ENCODE data around the gene N4BP2. TPM values are rescaled to one million over a fixed set of nuclear protein-coding genes. Genes with fewer than 3 reads are reported as not detected.

Gene N4BP2
- total and polyA plus RNA-seq, 2 of the 8 experiments (the other 6 are each of a cell fraction or from before 2014, with no cell fraction given) = 4.4 to 44.7 TPM

- Histone ChIP-seq H3K9me3 (ENCODE audit: insufficient read depth in 2 of 2, low read depth in 1 of 2, low read length in 1 of 2) (no peaks in the 10 kb centered on the region), H2AK5ac (ENCODE audit: low read depth, low read length) (no peak overlapping the region), H3K27ac (ENCODE audit: low read depth, low read length) (no peak overlapping the region), H2BK15ac (ENCODE audit: low read length) (no peak overlapping the region), H3K23ac (ENCODE audit: insufficient read length) (no peak overlapping the region), H2BK12ac (ENCODE audit: low read depth, low read length) (no peak overlapping the region), H3K36me3 (ENCODE audit: control insufficient read depth in 2 of 4, insufficient read depth in 4 of 4, low read length in 3 of 4) (peaks cover 0 to 41% (median 8%) of the 10 kb centered on the region in 4 experiments; a peak in 2 of 8 replicates), H3K79me1 (ENCODE audit: low read depth, low read length) (peaks cover 4% of the 10 kb centered on the region; the same call in 1 of the 2 replicates), H4K5ac (ENCODE audit: insufficient read length, low read depth, low read length) (no peak overlapping the region), H3K4ac (replicated peaks; ENCODE audit: insufficient read length, low read depth, low read length) (no peak overlapping the region), H2BK5ac (ENCODE audit: low read depth, low read length) (no peak overlapping the region; the same call in 1 of the 2 replicates), H4K20me1 (replicated peaks in 1 of 2; ENCODE audit: control insufficient read depth in 1 of 2, insufficient read depth in 2 of 2, low read length in 2 of 2) (no peaks in the 10 kb centered on the region), H3K23me2 (ENCODE audit: low read depth, low read length) (no peaks in the 10 kb centered on the region), H3K27me3 (replicated peaks in 1 of 4; ENCODE audit: control insufficient read depth in 3 of 4, extremely low read depth in 1 of 4, insufficient read depth in 3 of 4, low read length in 3 of 4) (no peaks in the 10 kb centered on the region), H2BK20ac (ENCODE audit: low read length) (no peak overlapping the region), H4K8ac (ENCODE audit: extremely low read depth, insufficient read depth, low read length) (no peak overlapping the region), H4K91ac (replicated peaks; ENCODE audit: insufficient read length, low read length) (no peak overlapping the region), H3K4me3 (ENCODE audit: extremely low read depth in 1 of 4, insufficient read depth in 2 of 4, low read depth in 3 of 4, low read length in 4 of 4) (no peak overlapping the region), H2BK120ac (replicated peaks; ENCODE audit: low read depth, low read length) (no peak overlapping the region), H3K9ac (replicated peaks in 1 of 4; ENCODE audit: extremely low read depth in 1 of 4, low read depth in 3 of 4, low read length in 3 of 4) (no peak overlapping the region; a peak in 1 of 7 replicates), H3K14ac (ENCODE audit: insufficient read length) (no peak overlapping the region), H3K79me2 (ENCODE audit: control insufficient read depth in 1 of 2, insufficient read depth in 2 of 2, low read length in 2 of 2) (no peaks in the 10 kb centered on the region; a peak in 1 of 4 replicates), H3K18ac (ENCODE audit: extremely low read depth, low read length) (no peak overlapping the region), H3K4me1 (replicated peaks in 1 of 4; ENCODE audit: control insufficient read depth in 3 of 4, insufficient read depth in 4 of 4, low read length in 3 of 4) (no peaks in the 10 kb centered on the region), H3K4me2 (ENCODE audit: insufficient read depth in 1 of 2, low read depth in 2 of 2, low read length in 2 of 2) (no peak overlapping the region), H2AFZ (ENCODE audit: low read length) (no peak overlapping the region), H3K56ac (replicated peaks; ENCODE audit: insufficient read length, low read depth, low read length) (no peak overlapping the region)
- FAIRE-seq = no peak
- CTCF ChIA-PET (ENCODE audit: partially characterized antibody) = no interaction called here
- DNase-seq (ENCODE audit: low read depth in 1 of 2, low spot score in 2 of 2) = no peak
- POLR2A ChIA-PET (ENCODE audit: partially characterized antibody) = interaction anchor here (0.6 kb wide), 1 partner anchor 177 kb away, joined by 3 read pairs; no protein-coding TSS in a partner anchor
- WGBS, 2 experiments (ENCODE audit: extremely low coverage in 1 of 2, insufficient coverage in 1 of 2, insufficient read length in 1 of 2, insufficient replicate concordance in 2 of 2, low coverage in 1 of 2, low lambda C conversion rate in 2 of 2, missing lambda C conversion rate in 1 of 2) = 86% methylated on average over 1 of the region's 1 CpG; no CpG with 5 or more reads in 1 of the 2 experiments
- TF ChIP-seq JUND (IDR thresholded peaks at IDR 0.05; ENCODE audit: low read length) (no peak), RFX5 (IDR thresholded peaks at IDR 0.05; ENCODE audit: borderline replicate concordance, low read depth, low read length) (no peak), EP300 (IDR thresholded peaks at IDR 0.05; ENCODE audit: borderline replicate concordance in 1 of 2, low read depth in 2 of 2, low read length in 2 of 2) (no peak), TCF12 (IDR thresholded peaks at IDR 0.05; ENCODE audit: low read depth, low read length) (no peak), CREB1 (IDR thresholded peaks at IDR 0.05) (no peak), SP2 (IDR thresholded peaks at IDR 0.05; ENCODE audit: low read length) (no peak), E2F6 (IDR thresholded peaks at IDR 0.05) (no peak), RNF2 (IDR thresholded peaks at IDR 0.05; ENCODE audit: borderline replicate concordance, low read depth, low read length, missing control alignments, poor library complexity, severe bottlenecking) (no peak)
- TF ChIP-seq, protein P1, sequence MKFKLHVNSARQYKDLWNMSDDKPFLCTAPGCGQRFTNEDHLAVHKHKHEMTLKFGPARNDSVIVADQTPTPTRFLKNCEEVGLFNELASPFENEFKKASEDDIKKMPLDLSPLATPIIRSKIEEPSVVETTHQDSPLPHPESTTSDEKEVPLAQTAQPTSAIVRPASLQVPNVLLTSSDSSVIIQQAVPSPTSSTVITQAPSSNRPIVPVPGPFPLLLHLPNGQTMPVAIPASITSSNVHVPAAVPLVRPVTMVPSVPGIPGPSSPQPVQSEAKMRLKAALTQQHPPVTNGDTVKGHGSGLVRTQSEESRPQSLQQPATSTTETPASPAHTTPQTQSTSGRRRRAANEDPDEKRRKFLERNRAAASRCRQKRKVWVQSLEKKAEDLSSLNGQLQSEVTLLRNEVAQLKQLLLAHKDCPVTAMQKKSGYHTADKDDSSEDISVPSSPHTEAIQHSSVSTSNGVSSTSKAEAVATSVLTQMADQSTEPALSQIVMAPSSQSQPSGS (IDR thresholded peaks at IDR 0.05; ENCODE audit: low read length) = no peak
These were observed 77.7 kb downstream of the N4BP2 start for GRCh38 chr4:40134206-40134917.
